ENCODE results near the gene CD109. TPM values are rescaled to one million over a fixed set of nuclear protein-coding genes. Genes with fewer than 3 reads are reported as not detected.

Gene CD109
- total and polyA plus RNA-seq, 2 of the 4 experiments (the other 2 are of a cell fraction): 3.6 to 5.0 TPM

DNA sequence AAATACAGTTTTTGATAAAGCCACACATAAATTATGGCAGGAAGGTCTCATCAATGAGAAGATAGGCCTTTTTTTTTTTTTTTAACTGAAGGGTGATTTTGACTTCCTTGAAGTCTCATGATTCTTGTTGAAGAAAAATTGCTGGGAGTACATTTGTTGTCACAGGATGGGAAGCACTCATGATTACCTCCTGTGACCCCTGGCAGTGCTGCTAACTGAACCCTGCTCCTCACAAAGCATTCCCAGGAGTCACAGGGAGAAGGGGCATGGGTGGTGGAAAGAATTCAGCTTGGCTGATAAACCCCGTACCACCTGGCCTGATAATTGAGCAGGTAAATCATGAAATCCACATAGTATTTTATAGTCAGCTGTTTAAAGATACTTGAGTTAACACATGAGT, 86.9 kb downstream of the CD109 start:
- intact Hi-C loops (cut with micrococcal nuclease): loop anchor here (1.0 kb wide), 1 partner anchor 29 kb away; no protein-coding TSS in a partner anchor

More for the DNA sequence above, 86.9 kb downstream of the CD109 start:
- no peak overlapping the region for H2BK5ac ChIP-seq (ENCODE audit: low read depth, low read length, poor library complexity, severe bottlenecking)
- H4K91ac ChIP-seq (ENCODE audit: insufficient read depth, low read depth, low read length): no peak overlapping the region
- H2AK5ac ChIP-seq (ENCODE audit: low read depth, low read length): no peak overlapping the region
- H2BK20ac ChIP-seq (ENCODE audit: low read depth, low read length): no peak overlapping the region
- H3K27me3 ChIP-seq (ENCODE audit: control insufficient read depth, insufficient read depth, low read length): no peaks in the 10 kb centered on the region
- H3K9me1 ChIP-seq (ENCODE audit: insufficient read depth, low read length): peaks cover 3% of the 10 kb centered on the region; the same call in 1 of the 2 replicates
- dilution Hi-C loops (cut with HindIII; ENCODE audit: low sequenced_read_pairs, unreplicated experiment) (no loop called here), in situ Hi-C loops (cut with MboI; ENCODE audit: low sequenced_read_pairs) (no loop called here)
- no peak overlapping the region for H2BK15ac ChIP-seq (ENCODE audit: low read depth, low read length)
- no peak overlapping the region for H4K5ac ChIP-seq (ENCODE audit: low read depth, low read length)
- TF ChIP-seq FOS (IDR thresholded peaks at IDR 0.05; ENCODE audit: low read depth, low read length) (no peak), CEBPB (IDR thresholded peaks at IDR 0.05; ENCODE audit: low read depth, low read length) (no peak), SMC3 (IDR thresholded peaks at IDR 0.05; ENCODE audit: low read depth, low read length) (no peak), BHLHE40 (IDR thresholded peaks at IDR 0.05; ENCODE audit: low read depth, low read length) (no peak), MAZ (IDR thresholded peaks at IDR 0.05; ENCODE audit: borderline replicate concordance, low read depth, low read length) (no peak), MXI1 (IDR thresholded peaks at IDR 0.05; ENCODE audit: borderline replicate concordance, low read depth, low read length) (no peak)
- peaks cover 0 to 3% of the 10 kb centered on the region in 2 experiments; a peak in 1 of 4 replicates for H3K79me1 ChIP-seq (ENCODE audit: low read depth in 1 of 2, low read length in 2 of 2)
- no peak overlapping the region for H3K9ac ChIP-seq (ENCODE audit: low read depth, low read length)
- H3K14ac ChIP-seq (replicated peaks; ENCODE audit: low read depth, low read length): no peak overlapping the region
- H2AK9ac ChIP-seq (replicated peaks; ENCODE audit: low read depth, low read length, poor library complexity): no peak overlapping the region
- no peak overlapping the region for H3K27ac ChIP-seq (ENCODE audit: insufficient read depth, low read length)
- no peak overlapping the region for H3K4ac ChIP-seq (ENCODE audit: low read depth, low read length)
- H3K23ac ChIP-seq (ENCODE audit: low read depth, low read length): no peak overlapping the region
- ChIA-PET POLR2A (ENCODE audit: unreplicated experiment) (no interaction called here), CTCF (no interaction called here)
- H3K56ac ChIP-seq (ENCODE audit: extremely low read depth, insufficient read depth, low read length): no peak overlapping the region
- 0 out of 2 replicates have a peak, but pooled peaks cover 3% of the 10 kb centered on the region for H3K36me3 ChIP-seq (ENCODE audit: control insufficient read depth, insufficient read depth, low read length)
- H3K4me1 ChIP-seq (ENCODE audit: control insufficient read depth, insufficient read depth, low read length): no peaks in the 10 kb centered on the region
- ATAC-seq (ENCODE audit: low read depth) (no peak), DNase-seq (no peak)
- no peak overlapping the region for H3K4me3 ChIP-seq (ENCODE audit: insufficient read depth, low read depth, low read length)
- H3K18ac ChIP-seq (ENCODE audit: low read depth, low read length): no peak overlapping the region
- H4K20me1 ChIP-seq (ENCODE audit: insufficient read depth, low read length): no peaks in the 10 kb centered on the region
- H2AFZ ChIP-seq (replicated peaks; ENCODE audit: low read length, poor library complexity): no peak overlapping the region
- BruUV-seq (replicated peaks): no TSS peak
- H2BK120ac ChIP-seq (ENCODE audit: low read depth, low read length): no peak overlapping the region
- no peak overlapping the region for H4K8ac ChIP-seq (ENCODE audit: low read depth in 2 of 2, low read length in 2 of 2)
- WGBS, 2 experiments (ENCODE audit: extremely low coverage in 2 of 2, insufficient read length in 1 of 2): no CpG with 5 or more reads among the region's 1 CpG
- H3K9me3 ChIP-seq (ENCODE audit: control insufficient read depth, insufficient read depth, low read length): no peaks in the 10 kb centered on the region
- no peak overlapping the region for H3K4me2 ChIP-seq (ENCODE audit: low read depth, low read length)

All from IMR-90 (cell line).